ENCODE measurements around the gene MYMX.

DNA sequence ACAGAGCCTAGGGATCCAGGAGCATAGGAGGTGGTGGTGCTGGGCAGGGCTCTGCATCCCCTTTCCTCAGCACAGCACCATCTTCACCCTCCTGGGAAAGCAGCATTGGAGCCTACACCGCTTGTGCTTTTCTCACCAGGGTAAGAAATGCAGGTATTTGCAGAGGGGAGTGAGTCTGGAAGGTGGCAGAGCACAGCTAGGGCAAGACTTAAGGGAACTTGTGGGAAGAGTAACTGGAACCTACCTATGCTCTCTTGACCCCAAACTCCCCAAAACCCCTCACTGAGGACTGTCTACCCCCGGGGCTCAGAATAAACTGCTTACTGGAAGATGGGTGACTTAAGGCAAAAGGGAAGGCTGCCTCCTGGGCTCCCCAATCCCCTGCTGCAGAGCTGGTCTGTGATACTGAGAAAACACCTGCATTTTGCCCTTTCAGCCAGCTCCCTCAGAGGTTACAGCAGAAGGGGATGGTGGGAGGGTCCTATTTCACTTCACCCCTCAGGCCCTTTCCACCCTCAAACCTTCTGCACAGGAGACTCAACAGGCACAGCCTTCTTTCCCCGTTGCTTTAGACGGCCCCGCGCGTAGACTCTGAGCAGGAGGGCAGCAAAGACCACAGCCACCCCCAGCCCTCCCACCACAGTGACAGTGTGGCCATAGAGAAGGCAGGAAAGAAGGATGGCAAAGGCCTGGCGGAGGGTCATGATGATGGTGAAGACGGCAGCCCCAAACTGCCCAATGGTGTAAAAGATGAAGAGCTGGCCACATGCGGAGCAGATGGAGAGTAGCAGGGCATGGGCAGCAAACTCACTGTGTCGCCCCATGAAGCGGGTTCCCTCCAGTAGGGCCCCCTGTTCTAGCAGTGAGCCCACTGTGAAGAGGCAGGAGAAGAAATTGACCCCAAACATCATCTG is 37.7 kb downstream of the MYMX start:
- no peak for TF ChIP-seq HNRNPUL1 (IDR thresholded peaks at IDR 0.05; ENCODE audit: low read depth, low read length)
- peak; percentile 61 for TF ChIP-seq POLR2AphosphoS5 (IDR thresholded peaks at IDR 0.05; ENCODE audit: low read depth, low read length)
- no peak for TF ChIP-seq ZBTB21 (CRISPR knock-in tag; IDR thresholded peaks at IDR 0.05)
- TF ChIP-seq, protein P1, sequence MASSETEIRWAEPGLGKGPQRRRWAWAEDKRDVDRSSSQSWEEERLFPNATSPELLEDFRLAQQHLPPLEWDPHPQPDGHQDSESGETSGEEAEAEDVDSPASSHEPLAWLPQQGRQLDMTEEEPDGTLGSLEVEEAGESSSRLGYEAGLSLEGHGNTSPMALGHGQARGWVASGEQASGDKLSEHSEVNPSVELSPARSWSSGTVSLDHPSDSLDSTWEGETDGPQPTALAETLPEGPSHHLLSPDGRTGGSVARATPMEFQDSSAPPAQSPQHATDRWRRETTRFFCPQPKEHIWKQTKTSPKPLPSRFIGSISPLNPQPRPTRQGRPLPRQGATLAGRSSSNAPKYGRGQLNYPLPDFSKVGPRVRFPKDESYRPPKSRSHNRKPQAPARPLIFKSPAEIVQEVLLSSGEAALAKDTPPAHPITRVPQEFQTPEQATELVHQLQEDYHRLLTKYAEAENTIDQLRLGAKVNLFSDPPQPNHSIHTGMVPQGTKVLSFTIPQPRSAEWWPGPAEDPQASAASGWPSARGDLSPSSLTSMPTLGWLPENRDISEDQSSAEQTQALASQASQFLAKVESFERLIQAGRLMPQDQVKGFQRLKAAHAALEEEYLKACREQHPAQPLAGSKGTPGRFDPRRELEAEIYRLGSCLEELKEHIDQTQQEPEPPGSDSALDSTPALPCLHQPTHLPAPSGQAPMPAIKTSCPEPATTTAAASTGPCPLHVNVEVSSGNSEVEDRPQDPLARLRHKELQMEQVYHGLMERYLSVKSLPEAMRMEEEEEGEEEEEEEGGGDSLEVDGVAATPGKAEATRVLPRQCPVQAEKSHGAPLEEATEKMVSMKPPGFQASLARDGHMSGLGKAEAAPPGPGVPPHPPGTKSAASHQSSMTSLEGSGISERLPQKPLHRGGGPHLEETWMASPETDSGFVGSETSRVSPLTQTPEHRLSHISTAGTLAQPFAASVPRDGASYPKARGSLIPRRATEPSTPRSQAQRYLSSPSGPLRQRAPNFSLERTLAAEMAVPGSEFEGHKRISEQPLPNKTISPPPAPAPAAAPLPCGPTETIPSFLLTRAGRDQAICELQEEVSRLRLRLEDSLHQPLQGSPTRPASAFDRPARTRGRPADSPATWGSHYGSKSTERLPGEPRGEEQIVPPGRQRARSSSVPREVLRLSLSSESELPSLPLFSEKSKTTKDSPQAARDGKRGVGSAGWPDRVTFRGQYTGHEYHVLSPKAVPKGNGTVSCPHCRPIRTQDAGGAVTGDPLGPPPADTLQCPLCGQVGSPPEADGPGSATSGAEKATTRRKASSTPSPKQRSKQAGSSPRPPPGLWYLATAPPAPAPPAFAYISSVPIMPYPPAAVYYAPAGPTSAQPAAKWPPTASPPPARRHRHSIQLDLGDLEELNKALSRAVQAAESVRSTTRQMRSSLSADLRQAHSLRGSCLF (CRISPR knock-in tag; IDR thresholded peaks at IDR 0.05; ENCODE audit: borderline replicate concordance) = no peak
- no peak for TF ChIP-seq SP2 (CRISPR knock-in tag; IDR thresholded peaks at IDR 0.05)
- TF ChIP-seq, protein P2, sequence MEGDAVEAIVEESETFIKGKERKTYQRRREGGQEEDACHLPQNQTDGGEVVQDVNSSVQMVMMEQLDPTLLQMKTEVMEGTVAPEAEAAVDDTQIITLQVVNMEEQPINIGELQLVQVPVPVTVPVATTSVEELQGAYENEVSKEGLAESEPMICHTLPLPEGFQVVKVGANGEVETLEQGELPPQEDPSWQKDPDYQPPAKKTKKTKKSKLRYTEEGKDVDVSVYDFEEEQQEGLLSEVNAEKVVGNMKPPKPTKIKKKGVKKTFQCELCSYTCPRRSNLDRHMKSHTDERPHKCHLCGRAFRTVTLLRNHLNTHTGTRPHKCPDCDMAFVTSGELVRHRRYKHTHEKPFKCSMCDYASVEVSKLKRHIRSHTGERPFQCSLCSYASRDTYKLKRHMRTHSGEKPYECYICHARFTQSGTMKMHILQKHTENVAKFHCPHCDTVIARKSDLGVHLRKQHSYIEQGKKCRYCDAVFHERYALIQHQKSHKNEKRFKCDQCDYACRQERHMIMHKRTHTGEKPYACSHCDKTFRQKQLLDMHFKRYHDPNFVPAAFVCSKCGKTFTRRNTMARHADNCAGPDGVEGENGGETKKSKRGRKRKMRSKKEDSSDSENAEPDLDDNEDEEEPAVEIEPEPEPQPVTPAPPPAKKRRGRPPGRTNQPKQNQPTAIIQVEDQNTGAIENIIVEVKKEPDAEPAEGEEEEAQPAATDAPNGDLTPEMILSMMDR (CRISPR knock-in tag; IDR thresholded peaks at IDR 0.05) = no peak
- peak in 1 of 2 experiments; percentile 79; a peak in 2 of 4 replicates for TF ChIP-seq POLR2A (IDR thresholded peaks at IDR 0.05; ENCODE audit: insufficient read depth in 1 of 2, low read depth in 2 of 2, low read length in 2 of 2)
